NCI-H345 treated with DMSO at 0.1 percent for 48 hours (cell line): ENCODE results near the gene LTA.
"Not testable (repeated sequence)": the region's sequence is repeated elsewhere in the genome, so short reads cannot be mapped to it uniquely, and the experiment has no call there.

Experiments
- DNase-seq: peaks from one replicate; lab custom pipeline; 2025; ENCODE audit not compliant: unreplicated experiment; lab: John Stamatoyannopoulos, UW

LTA gene

DNA sequence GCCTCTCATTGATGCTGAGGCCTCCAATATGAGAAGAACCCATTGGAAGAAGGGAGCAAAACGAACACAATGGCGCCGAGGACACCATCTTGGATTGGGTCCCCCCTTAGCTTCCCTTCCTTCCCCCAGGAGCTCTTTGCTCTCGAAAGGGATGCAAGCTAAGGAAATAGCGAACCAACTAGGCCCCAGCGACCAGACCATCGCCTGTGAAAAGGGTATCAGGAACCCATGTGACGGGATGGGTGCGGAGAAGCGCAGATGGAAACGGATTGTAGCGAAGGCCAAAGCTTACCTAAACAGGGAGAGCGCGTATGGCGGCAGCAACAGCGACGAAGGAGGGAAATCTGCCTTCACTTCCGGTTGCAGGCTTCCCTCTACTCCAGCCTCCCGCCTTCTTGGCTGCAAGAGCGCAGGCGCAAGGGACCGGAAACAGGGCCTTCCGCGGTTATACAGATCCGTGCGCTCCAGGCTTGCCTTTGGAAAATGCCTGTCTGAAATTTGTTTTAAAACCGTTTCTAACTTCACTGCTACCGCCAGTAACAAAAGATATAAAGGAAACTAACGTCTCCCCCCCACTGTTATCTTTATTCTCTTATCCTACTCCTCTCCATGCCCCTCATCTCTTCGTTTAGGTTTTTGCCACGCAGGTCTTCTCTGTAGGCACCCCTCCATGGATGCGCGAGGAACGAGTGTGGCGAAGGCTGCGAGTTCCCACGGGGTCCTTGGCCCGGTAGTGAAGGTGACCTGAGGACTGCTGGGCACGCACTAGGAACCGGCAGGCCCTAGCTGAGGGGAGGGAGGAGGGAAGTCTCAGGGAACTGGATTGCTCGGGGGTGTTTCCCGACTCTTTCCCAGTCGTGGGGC, 30.2 kb upstream of the LTA start, which contains the start of gene DDX39B:
Gene DDX39B, minus strand, starts transcription at position 346 of the 864 bp plus-strand sequence. CDS start 1,471 bp downstream, outside the sequence.
- DNase-seq: peak; percentile 97

DNA sequence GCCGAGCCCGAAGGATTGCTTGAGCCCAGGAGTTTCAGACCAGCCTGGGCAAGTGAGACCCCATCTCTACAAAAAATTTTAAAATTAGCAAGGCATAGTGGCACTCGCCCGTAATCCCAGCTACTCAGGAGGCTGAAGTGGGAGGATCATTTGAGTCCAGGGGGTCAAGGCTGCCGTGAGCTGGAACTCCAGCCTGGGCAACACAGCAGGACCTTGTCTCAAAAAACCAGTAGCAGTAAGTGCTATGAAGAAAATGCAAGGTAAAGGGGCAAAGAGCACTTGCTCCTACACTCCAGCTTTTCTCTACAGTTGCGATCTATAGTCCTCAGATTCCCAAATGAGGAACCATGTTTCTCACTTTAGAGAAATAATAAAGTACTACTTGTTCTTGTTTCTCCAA, 28.4 kb upstream of the LTA start:
- DNase-seq: no peak

DNA sequence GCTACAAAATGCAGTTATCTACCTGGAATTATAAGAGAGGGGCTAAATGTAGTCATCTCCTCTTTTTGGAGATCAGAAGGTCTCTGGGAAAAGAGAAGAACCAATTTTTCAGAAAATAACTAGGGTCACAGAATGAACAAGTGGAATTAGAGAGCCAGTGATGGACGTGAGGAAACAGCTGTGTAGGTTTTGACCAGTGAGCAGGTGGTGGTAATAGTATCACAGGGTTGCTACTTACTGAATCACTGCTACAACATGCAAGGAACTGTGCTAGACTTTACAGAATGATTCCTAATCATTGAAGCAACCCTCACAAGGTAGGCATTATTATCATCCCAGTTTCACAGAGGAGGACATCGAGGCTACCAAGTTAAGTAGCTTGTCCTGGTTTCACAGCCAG, 27.4 kb upstream of the LTA start:
- no peak for DNase-seq

DNA sequence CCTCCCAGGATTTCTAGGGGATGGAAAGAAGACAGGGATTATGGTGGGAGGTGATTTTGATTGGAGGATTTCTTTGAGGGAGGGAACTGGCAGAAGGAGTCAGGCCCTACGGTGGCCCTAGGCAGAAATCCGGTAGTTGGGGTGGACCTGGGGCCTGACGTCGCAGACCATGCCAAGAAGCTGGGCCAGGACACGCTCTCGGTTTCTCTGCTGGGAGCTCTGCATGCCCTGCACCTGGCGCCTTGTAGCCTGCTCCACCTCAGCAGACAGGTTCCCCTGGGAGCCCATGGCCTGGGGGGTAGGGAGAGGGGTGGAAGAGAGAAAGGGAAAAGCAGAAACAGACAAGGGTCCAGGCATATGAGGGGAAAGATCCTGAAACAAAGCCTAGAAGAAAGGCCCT, 26.8 kb upstream of the LTA start:
- DNase-seq: no peak

DNA sequence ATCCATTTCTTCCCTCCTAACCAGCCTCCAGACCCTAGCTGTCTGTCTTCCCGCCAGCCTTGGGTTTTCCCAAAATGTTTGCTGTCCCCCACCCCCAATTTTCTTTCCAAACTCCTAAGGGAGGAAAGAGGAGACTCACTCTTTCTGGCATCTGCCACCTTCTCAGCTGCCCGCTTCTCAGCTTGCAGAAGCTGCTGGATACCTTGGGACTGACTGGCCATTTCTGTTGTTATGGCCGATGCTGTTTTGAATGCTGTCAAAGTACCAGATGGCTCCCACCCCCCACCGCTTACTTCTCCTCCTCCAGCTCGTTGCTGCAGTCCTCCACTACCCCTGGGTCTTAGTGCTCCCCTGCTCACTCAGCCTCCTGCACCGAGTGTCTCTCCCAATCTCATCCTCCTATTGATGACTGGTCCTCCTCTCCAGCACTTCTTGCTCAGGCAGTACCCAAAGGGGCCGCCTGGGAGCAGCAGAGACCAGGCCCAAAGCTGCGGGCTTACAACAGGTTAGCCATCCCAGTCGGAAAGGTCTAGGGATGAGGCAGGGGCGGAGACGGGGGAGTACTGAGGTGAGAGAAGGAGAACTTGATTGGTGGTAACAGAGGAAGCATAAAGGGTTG, 25.6 kb upstream of the LTA start, which contains the start of gene ATP6V1G2:
Gene ATP6V1G2, minus strand, starts transcription at position 270 of the 619 bp plus-strand sequence. Its CDS starts 49 bp downstream, at position 221.
- peak; percentile 92 for DNase-seq

DNA sequence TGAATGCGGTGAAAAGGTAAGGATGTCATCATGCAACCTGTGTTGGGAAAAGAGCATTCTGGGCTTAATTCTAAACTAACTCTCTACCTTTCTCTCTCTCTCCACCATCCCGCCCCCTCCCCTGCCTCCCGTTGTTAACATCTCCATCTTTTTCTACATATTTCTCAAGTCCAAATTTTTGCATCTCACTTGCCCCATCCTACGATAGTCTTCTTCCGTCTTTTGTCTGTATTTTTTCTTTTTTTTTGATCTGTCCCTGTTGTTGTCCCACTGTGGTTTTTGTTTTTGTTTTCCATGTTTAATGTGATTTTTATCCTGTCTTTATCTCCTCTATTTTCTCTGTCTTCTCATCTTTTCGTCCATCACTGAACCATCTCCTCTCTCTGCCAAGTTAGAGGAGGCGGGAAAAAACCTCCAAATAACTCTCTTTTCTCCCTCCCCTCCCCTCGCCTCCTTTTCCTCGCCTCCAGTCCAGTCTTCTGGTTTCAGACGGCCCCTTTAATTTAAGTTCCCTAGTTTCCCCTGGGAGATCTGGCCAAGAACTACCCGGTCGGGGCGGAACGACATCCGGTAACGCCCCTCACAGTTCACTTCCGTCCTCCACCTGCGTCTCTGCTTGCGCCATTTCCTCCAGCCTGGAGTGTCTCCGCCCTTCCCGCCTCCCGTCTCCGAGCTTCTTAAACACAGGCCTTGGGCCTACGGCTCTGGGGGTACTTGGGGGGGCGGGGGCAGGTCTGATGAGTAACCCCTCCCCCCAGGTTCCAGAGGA, 24.9 kb upstream of the LTA start, which contains the start of gene NFKBIL1:
Gene NFKBIL1, plus strand, starts transcription at position 651 of the 769 bp plus-strand sequence. Its CDS starts 87 bp downstream, at position 738.
- peak; percentile 98 for DNase-seq

DNA sequence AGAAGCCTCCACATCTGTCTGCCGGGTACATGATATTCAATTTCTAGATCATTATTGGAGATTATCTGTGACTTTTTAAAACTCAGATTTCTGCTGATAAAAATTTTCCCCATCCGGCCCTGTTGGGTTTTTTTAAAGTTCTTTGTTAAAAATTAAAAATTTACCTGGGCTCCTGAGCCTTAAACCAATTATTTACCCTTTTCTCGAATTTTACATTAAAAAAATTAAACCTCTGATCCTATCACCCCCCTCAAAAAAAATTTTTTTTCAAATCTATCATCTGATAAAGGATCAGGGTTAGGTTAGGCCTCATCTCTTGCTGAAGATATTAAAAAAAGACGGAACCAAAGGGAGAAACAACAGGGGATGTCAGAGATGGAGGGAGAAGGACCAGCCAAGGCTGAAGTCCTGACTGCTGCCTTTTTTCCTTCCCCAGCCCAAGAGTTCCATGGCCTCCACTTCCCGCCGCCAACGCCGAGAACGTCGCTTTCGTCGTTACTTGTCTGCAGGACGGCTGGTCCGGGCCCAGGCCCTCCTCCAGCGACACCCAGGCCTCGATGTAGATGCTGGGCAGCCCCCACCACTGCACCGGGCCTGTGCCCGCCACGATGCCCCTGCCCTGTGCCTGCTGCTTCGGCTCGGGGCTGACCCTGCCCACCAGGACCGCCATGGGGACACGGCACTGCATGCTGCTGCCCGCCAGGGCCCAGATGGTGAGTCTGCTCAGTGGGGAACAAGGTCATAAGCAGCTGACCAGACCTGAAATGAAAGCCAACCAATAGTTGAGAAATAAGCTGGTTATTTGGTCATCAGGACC, 24.2 kb upstream of the LTA start:
- DNase-seq: no peak

DNA sequence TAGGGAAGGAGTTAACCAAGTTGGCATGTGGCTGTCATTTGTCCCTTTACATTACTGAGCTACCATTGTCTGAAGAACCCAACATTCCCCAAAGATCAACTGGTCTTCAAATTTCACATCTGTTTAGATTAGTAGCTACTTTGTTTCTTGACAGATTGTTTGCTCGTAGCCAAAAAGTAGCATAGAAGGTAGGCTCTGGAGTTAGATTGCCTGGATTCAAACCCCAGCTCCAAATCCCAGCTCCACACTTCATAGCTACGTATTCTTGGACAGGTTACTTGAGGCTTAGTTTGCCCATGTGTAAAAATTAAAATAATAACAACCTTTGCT, 23.6 kb upstream of the LTA start:
- no peak for DNase-seq

DNA sequence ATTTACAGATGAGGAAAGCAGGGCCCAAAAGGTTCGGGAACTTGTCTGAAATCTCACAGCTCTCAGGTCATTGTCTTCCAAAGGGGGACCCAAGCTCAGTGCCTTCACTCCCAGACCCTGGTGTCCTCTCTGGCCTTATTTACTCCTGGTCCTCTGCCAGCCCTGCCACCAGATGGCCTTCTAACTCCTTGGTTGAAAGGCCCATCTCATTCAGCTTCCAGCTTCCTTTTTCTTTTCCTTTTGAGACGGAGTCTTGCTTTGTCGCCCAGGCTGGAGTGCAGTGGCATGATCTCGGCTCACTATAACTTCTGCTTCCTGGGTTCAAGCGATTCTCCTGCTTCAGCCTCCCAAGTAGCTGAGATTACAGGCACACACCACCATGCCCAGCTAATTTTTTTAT, 20.7 kb upstream of the LTA start:
- not testable (repeated sequence) for DNase-seq

DNA sequence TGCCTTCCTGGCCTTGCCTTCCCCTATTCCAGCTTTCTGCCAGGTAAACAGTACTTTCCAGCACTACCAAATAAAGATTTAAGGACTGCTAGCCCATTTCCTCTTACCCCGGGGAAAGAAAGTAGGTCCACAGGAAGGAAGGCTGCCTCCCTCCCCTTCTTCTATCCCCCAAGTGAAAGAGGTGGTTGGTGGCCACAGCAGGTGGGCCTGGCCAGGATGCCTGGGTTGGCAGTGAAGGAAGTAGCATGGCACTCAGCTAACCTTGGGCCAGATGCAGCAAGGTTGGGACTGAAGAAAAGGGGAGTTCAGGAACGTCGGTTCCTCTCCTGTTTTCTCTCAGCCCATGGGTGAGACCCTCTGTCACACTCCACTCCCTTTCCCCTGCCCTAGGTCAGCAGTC, 15.8 kb upstream of the LTA start:
- DNase-seq: no peak

DNA sequence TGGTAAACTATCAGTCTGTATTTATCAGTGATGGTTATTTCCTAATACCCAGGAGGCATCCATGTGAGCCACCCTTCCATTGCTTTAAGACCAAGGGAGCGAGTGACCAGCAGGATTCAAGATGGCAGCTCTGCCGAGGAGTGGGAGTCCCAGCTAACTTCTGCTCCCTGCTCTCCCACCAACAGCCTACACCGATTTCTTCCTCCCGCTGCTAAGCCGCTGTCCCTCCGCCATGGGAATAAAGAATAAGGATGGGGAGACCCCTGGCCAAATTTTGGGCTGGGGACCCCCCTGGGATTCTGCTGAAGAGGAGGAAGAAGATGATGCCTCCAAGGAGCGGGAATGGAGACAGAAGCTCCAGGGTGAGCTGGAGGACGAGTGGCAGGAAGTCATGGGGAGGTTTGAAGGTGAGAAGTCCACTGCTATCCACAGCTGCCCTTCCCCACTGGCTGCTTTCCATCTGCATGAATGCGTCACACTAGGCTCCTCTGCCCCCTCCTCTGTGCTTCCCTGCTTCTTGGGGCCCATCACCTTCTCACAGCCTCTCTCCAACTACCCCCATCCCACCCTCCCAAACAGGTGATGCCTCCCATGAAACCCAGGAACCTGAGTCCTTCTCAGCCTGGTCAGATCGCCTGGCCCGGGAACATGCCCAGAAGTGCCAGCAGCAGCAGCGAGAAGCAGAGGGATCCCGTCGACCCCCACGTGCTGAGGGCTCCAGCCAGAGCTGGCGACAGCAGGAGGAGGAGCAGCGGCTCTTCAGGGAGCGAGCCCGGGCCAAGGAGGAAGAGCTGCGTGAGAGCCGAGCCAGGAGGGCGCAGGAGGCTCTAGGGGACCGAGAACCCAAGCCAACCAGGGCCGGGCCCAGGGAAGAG, 14.4 kb upstream of the LTA start:
- DNase-seq: no peak

DNA sequence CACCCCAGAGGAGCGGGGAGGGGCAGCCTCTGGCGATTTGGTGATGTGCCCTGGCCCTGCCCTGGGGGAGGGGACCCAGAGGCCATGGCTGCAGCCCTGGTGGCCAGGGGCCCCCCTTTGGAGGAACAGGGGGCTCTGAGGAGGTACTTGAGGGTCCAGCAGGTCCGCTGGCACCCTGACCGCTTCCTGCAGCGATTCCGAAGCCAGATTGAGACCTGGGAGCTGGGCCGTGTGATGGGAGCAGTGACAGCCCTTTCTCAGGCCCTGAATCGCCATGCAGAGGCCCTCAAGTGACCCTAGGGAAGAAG, 13.8 kb upstream of the LTA start:
- DNase-seq: no peak

DNA sequence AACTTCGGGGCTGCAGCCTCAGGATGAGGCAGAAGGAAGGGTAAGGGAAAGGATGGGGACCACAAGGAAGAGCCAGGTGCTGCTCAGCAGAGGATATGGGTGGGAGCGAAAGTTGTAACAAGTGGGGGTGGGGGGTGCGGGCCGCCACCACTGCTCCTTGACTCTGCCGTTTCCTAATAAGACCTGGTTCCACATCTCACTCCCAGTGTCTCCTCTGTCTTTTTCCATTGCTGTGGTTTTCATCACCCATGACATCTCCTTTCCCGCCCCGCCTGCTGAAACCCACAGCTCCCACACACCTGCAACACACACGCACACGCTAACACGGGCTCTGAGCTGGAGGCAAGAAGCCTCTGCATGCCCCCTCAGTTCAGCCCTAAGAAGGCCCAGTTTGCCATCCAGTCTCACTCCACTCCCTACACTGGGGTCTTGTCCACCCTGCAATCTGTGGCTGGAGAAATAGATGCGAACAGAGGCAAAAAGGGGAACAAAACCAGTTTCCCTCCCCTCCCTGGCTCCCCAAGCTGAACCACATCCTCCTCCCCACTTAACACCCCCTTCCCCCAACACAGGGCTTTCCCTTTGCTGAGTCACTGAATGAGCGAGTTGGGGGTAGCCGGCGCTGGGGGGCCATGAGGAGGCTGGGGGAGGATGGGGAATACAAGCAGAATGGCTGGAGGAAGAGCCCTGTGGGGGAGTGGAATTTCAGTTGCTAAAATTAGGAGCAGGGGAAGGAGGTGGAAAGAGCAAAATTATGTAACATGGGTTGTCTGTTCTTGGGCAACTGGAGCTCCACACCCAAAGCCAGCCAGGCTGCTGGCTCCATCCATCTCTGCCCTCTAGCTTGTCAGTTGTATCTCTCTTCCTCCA, 13.2 kb upstream of the LTA start:
- no peak for DNase-seq

DNA sequence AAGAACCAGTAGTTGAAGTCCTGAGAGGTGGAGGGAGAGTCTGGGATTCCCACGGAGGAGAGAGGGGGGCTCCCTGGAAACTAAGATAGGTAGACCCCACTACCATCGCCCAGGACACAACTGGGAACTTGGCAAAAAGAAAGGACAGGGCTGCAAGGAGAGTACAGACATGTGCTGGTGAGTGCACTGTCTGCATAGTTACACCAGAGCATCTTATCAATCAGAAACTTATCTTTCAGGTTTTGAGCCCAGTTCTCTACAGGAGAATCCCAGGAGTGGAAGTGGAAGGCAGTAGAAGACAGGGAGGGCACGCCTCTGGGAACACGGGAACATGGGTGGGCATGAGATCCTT, 12.5 kb upstream of the LTA start:
- DNase-seq: no peak

DNA sequence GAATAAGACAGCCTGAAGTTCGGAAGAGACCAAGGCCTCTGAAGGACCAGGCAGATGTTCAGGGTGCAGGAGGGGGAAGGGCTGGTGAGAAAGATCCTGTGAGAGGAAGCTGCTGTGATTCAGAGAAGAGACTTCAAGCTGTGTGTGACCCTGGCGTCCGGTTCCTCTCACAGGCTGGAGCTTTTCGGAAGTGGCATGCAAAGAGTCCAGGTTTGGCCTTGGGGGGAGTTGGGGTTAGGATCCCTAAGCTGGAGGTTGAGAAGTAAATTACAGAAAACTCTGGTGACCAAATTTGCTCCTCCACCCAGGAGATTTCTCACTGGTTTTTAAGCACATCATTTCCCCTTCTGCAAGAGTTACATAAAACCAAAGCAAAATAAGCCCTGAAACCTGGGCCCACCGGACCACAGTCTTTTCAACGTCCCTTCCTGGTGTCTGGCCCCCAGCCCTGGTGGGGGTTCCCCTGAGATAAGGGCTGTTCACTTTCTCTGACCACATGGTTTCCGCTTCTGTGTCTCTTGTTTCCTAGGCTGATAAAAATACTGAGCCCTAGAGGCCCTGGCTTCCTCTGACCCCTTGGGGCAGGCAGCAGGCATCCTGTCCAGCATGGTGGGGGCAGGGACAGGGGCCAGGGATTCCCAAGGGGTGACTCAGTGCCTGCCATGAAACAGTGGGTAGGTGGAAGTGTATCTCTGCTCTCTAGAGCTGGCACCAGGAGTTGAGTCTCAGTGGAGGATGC, 12.0 kb upstream of the LTA start:
- no peak for DNase-seq

DNA sequence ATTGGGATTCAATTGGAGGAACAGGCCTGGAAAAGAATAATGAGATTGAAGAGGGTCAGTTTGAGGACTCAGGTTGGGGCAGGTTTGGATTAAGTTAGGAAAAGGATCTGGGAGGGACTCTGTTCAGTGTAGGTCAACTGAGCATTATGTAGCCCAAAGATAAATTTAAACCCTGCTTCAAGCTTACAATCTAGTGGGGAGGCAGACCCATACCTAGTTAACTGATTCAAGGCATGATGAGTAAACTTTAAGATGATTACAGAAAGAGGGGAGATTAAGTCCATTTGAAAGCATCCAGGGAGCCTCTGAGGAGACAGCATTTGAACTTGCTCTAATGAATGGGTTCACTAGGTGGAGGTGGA, 11.4 kb upstream of the LTA start:
- no peak for DNase-seq

DNA sequence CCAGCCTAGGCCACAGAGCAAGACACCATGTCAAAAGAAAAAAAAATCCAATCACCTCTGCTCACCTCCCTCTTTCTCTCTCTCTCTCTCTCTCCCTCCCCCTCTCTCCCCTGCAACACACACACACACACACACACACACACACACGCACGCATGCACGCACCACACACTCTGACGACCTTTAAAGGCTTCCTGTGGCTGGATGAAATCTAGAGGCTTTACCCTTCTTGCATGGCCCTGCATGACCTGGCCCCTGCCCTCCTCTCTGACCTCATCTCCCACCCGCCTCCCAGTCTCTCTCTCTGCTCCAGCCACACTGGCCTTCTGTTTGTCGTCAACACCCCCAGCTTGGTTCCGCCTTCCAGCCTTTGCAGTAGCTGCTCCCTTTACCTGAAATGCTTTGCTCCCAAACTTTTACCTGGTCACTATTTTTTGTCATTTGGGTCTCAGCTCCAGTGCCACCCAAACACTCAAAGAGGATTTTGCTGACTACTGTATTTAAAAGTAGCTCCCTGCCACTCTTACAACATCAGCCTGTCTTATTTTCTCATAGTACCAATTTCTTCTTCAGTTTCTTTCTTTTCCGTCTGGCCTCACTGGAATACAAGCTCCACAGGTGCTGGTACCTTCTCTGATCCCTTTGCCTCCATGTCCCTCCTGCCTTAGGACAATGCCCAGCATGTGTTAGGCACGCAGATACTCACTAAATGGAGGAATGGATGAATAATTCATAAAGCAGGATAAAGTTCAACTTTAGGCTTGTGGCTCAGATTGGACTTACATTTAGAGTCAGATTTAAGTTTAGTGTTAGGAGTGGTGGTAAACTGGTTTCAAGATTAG, 4.3 kb upstream of the LTA start:
- no peak for DNase-seq

DNA sequence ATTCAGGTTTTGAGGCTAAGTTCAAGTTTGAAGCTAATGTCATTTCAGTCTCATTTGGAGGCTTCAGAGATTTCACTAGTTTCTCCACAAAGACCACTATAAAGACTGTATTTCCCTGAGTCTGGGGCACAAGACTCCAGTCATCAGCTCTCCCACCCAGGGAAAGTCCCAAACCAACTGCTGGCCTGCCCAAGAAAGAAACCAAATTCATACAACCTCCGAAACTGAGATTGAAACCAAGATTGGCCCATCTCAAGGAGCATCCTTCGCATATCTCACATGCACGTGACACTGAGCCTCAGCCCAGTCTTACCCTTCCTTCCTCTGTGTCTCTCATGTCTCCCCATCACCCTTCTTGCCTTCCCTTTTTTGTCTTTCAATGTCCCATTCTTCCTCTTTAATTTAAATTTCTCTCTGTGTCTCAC, 3.5 kb upstream of the LTA start:
- no peak for DNase-seq
